Epithelial cell of esophagus (primary cell): ENCODE data around the gene ALDH1B1.

Source experiments
- DNase-seq: peaks from one replicate; pipeline ENCODE4 v3.0.0; 2010; ENCODE audit warnings: low read depth
- H3K4me3 ChIP-seq: 2 replicates; pipeline ENCODE4 v1.5.1; 2011; ENCODE audit warnings: mild to moderate bottlenecking, low read length, control low read depth
- TF ChIP-seq, protein P1 (sequence below): IDR thresholded peaks from 2 replicates; pipeline ENCODE4 v1.5.1; 2011; ENCODE audit warnings: low read depth, mild to moderate bottlenecking, low read length, control low read depth, inconsistent platforms; ENCODE audit not compliant: insufficient read depth; ENCODE audit errors: missing control alignments

Gene ALDH1B1

DNA sequence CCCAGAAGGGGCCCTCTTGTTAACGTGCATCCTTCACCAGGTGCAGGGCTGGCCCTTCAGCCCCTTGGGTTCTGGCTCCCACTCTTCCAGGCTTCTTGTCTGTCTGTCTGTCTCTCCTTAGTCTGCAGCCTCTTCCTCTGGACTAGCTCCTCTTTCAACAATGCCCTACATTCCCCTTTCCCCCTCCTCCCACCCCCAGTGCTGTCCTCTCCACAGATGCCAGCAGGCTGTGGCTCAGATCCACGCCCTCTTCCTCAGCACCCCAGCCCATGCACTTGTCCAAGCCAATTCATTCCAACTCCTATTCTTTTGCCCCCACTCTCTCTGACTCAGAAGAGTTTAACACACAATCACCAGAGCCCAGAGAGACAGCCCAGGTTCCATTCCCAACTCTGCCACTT, 45.2 kb upstream of the ALDH1B1 start:
- no peak for DNase-seq

GRCh38 chr9:38347946-38348345, 44.6 kb upstream of the ALDH1B1 start:
- TF ChIP-seq, protein P1, sequence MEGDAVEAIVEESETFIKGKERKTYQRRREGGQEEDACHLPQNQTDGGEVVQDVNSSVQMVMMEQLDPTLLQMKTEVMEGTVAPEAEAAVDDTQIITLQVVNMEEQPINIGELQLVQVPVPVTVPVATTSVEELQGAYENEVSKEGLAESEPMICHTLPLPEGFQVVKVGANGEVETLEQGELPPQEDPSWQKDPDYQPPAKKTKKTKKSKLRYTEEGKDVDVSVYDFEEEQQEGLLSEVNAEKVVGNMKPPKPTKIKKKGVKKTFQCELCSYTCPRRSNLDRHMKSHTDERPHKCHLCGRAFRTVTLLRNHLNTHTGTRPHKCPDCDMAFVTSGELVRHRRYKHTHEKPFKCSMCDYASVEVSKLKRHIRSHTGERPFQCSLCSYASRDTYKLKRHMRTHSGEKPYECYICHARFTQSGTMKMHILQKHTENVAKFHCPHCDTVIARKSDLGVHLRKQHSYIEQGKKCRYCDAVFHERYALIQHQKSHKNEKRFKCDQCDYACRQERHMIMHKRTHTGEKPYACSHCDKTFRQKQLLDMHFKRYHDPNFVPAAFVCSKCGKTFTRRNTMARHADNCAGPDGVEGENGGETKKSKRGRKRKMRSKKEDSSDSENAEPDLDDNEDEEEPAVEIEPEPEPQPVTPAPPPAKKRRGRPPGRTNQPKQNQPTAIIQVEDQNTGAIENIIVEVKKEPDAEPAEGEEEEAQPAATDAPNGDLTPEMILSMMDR = no peak
- H3K4me3 ChIP-seq = no peak overlapping the region
- DNase-seq = no peak

More for the DNA sequence above, 45.2 kb upstream of the ALDH1B1 start:
- TF ChIP-seq, protein P1 = no peak
- no peak overlapping the region for H3K4me3 ChIP-seq

- no peak for DNase-seq
- TF ChIP-seq, protein P1 = no peak
- no peak overlapping the region for H3K4me3 ChIP-seq
Observed at GRCh38 chr9:38350529-38350928, 42.0 kb upstream of the ALDH1B1 start.

DNA sequence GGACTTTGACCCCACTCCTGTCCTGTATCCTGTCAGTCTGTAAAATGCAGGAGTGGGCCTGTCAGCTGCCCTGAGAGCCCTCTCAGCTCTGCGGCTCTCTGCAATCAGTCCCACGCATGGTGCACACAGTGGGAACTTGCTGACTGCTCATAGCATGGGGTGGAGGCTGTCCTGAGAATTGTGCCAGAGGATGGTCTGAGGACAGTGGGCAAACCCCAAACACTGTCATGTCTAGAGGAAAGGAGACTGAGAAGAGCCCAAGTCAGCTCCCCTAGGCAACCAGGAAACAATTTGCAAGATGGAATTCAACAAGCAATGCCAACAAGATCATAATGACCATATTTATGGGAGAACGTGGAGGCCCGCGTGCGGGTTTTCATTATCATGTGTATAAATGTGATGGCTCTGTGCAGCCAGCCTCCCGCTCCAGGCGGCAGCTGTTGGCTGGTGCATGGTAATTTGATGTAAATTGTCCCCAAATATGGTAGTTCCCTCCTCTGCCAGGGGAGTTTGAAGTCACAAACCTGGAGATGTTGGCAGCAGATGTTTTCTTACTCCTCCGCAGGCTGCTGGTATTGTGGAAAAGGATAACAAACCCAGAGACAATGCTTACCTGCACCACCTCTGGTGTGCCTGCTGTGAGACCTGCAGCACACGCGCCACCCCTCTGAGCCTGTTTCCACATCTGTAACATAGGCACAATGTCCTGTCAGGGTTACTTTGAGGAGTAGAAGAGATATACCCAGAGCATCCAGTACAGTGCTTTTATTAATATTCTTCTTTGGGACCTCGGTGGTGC, 39.8 kb upstream of the ALDH1B1 start:
- TF ChIP-seq, protein P1 = no peak
- no peak overlapping the region for H3K4me3 ChIP-seq
- no peak for DNase-seq

- H3K4me3 ChIP-seq = no peak overlapping the region
- DNase-seq = no peak
- TF ChIP-seq, protein P1 = no peak
Observed at GRCh38 chr9:38355115-38355514, 37.4 kb upstream of the ALDH1B1 start.

- no peak overlapping the region for H3K4me3 ChIP-seq
Observed at GRCh38 chr9:38355517-38356120, 36.9 kb upstream of the ALDH1B1 start.

More at GRCh38 chr9:38355517-38356120, 36.9 kb upstream of the ALDH1B1 start:
- TF ChIP-seq, protein P1 = no peak
- DNase-seq = no peak
